T-helper 17 cell (primary cell): ENCODE data around the gene MARVELD1. TPM values are rescaled to one million over a fixed set of nuclear protein-coding genes. Genes with fewer than 3 reads are reported as not detected.
"Not testable (repeated sequence)": the region's sequence is repeated elsewhere in the genome, so short reads cannot be mapped to it uniquely, and the experiment has no call there.

ENCODE experiments used
- ATAC-seq: fragments of 150-1000 bp; cut with Tn5 transposase; 2 replicates; pipeline ENCODE4 v1.10.0; 2021; ENCODE audit warnings: mild to moderate bottlenecking, moderate library complexity
- DNase-seq, 3 donors: peaks; one replicate each; pipeline versions ENCODE4 v3.0.0 to v3.0.0-alpha.2; 2020 to 2021
- H3K9me3 ChIP-seq: one replicate; pipeline ENCODE4 v1.7.0; 2013; ENCODE audit warnings: low read length, mild to moderate bottlenecking; ENCODE audit not compliant: control insufficient read depth, poor library complexity, severe bottlenecking
- H3K27ac Mint-ChIP-seq: one replicate; pipeline ENCODE4 v1.8.0; 2022; ENCODE audit warnings: mild to moderate bottlenecking, moderate library complexity, mixed read lengths
- H3K27me3 Mint-ChIP-seq: one replicate; pipeline ENCODE4 v1.8.0; 2022; ENCODE audit warnings: mixed read lengths
- H3K36me3 Mint-ChIP-seq: one replicate; pipeline ENCODE4 v1.8.0; 2022; ENCODE audit warnings: low read depth, mixed read lengths
- H3K4me1 Mint-ChIP-seq: one replicate; pipeline ENCODE4 v1.8.0; 2022; ENCODE audit warnings: mild to moderate bottlenecking, mixed read lengths
- H3K4me3 Mint-ChIP-seq: one replicate; pipeline ENCODE4 v1.8.0; 2022; ENCODE audit warnings: mild to moderate bottlenecking, moderate library complexity, mixed read lengths
- total RNA-seq, 4 donors: library from RNA in 2 of 4; stranded (reverse) in 2 of 4; gene quantifications; one replicate each; pipeline ENCODE4 v1.2.3 and lab custom pipeline; 2022 to 2026

Gene MARVELD1
- total RNA-seq, 2 donors from 2014 or later: 1.2 to 2.7 TPM

DNA sequence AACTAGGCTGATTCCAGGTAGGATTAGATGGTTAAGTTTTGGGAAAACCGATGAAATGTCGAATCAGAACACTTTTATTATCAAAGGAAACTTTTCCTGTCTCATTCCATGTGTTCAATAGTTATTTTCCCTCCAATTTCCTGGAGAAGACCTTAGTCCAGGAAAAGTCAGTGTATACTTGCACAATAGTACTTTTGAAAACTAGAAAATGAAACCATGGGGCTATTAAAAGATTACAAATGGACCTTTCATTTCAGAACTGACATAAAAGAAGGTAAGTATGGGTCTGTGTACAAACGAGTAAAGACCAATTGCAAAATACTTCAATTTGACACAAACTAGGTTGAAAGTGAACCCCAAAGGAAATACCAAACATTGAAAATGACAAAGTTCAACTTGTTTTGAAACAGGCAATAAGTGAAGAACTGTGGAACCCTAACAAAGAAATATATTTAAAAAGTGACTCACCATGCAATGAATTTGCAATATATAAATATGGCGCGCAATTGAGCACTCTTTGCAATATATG is 28.6 kb upstream of the MARVELD1 start:
- DNase-seq (no peak), ATAC-seq (no peak)
- no peaks in the 10 kb centered on the region for H3K27me3 Mint-ChIP-seq
- no peaks in the 10 kb centered on the region for H3K9me3 ChIP-seq
- no peaks in the 10 kb centered on the region for H3K36me3 Mint-ChIP-seq
- no peak overlapping the region for H3K4me3 Mint-ChIP-seq
- H3K4me1 Mint-ChIP-seq: peaks cover 10% of the 10 kb centered on the region
- no peak overlapping the region for H3K27ac Mint-ChIP-seq

GRCh38 chr10:97685395-97685958 is 28.1 kb upstream of the MARVELD1 start:
- H3K27me3 Mint-ChIP-seq: no peaks in the 10 kb centered on the region
- DNase-seq (no peak), ATAC-seq (no peak)
- H3K36me3 Mint-ChIP-seq: no peaks in the 10 kb centered on the region
- peaks cover 10% of the 10 kb centered on the region for H3K4me1 Mint-ChIP-seq
- H3K4me3 Mint-ChIP-seq: no peak overlapping the region
- H3K27ac Mint-ChIP-seq: no peak overlapping the region
- H3K9me3 ChIP-seq: no peaks in the 10 kb centered on the region

DNA sequence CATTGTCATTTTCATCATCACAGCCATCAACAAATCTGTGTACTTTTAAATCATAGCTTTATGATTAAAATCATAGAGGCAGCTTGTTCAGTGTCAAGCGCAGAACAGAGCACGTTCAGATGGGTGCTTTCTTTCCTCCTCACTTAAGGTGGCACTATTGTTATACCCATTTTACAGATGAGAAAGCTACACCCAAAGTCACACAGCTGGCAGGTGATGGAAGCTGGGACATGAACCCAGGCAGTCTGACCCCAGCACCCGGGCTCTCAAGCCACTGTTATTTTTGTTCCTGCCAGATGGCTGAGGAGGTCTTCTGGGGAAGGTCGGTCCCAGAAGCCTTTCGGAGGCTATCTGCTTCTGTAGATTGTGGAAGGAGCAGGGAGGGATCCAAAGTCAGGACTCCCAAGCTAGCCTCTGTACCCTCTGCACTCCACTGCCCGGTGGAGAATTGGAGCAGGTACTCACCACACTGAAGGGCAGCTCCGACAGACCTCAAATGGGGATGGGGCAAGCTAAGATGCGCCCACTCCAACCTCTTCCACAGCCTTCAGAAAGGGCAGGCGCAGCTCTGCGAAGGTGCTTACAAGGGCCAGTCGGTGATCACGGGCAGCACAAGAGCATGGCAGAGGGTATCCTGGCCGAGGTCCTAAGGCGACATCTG is 27.1 kb upstream of the MARVELD1 start:
- Mint-ChIP-seq H3K27ac (peak overlapping the region; percentile 19), H3K4me1 (peaks cover 10% of the 10 kb centered on the region), H3K36me3 (no peaks in the 10 kb centered on the region), H3K4me3 (peak overlapping the region; percentile 89), H3K27me3 (no peaks in the 10 kb centered on the region)
- no peak for DNase-seq
- no peaks in the 10 kb centered on the region for H3K9me3 ChIP-seq
- peak; percentile 12 for ATAC-seq

GRCh38 chr10:97686962-97687784 is 26.4 kb upstream of the MARVELD1 start, which contains the start of gene AVPI1:
Gene AVPI1 (minus strand): TSS chr10:97687241. CDS start chr10:97679905, 7,336 bp downstream.
- ATAC-seq: peak; percentile 93
- H3K27me3 Mint-ChIP-seq: no peaks in the 10 kb centered on the region
- peak within 1 kb of the TSS; percentile 90 for H3K27ac Mint-ChIP-seq
- peak; percentile 94 to 97 (median 96) for DNase-seq
- H3K4me3 Mint-ChIP-seq: peak within 1 kb of the TSS; percentile 89
- H3K9me3 ChIP-seq: no peaks in the 10 kb centered on the region
- H3K36me3 Mint-ChIP-seq: no peaks in the 10 kb centered on the region
- peaks cover 10% of the 10 kb centered on the region for H3K4me1 Mint-ChIP-seq

GRCh38 chr10:97687785-97688781 is 25.4 kb upstream of the MARVELD1 start:
- peaks cover 10% of the 10 kb centered on the region for H3K4me1 Mint-ChIP-seq
- peak overlapping the region; percentile 89 for H3K4me3 Mint-ChIP-seq
- ATAC-seq: no peak
- no peaks in the 10 kb centered on the region for H3K9me3 ChIP-seq
- H3K27ac Mint-ChIP-seq: peak overlapping the region; percentile 90
- no peaks in the 10 kb centered on the region for H3K27me3 Mint-ChIP-seq
- H3K36me3 Mint-ChIP-seq: no peaks in the 10 kb centered on the region
- DNase-seq: no peak

GRCh38 chr10:97689559-97690020 is 23.9 kb upstream of the MARVELD1 start:
- Mint-ChIP-seq H3K27ac (no peak overlapping the region), H3K4me3 (no peak overlapping the region), H3K36me3 (no peaks in the 10 kb centered on the region), H3K4me1 (peaks cover 10% of the 10 kb centered on the region), H3K27me3 (peaks cover 6% of the 10 kb centered on the region)
- no peaks in the 10 kb centered on the region for H3K9me3 ChIP-seq
- no peak for DNase-seq
- ATAC-seq: no peak

DNA sequence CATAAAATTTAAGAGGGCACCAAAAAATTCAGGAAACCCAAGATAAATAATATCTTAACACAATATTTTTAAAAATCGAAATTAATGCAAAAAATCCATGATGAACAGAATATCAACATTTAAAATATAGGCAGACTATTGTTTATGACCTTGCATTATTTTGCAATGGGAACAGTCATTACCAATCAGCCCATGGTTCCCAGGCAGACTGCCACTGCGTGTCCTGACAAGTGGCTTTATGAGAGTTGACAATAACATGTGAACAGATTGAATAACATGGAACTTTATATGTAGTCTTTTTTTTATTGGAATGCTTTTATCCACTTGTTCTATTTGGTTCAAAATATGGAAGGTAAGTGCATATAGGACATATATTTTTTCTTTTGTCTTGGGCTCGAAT is 23.4 kb upstream of the MARVELD1 start:
- Mint-ChIP-seq H3K27ac (no peak overlapping the region), H3K4me1 (peaks cover 10% of the 10 kb centered on the region), H3K36me3 (no peaks in the 10 kb centered on the region), H3K27me3 (peaks cover 6% of the 10 kb centered on the region), H3K4me3 (no peak overlapping the region)
- no peaks in the 10 kb centered on the region for H3K9me3 ChIP-seq
- ATAC-seq (no peak), DNase-seq (no peak)

DNA sequence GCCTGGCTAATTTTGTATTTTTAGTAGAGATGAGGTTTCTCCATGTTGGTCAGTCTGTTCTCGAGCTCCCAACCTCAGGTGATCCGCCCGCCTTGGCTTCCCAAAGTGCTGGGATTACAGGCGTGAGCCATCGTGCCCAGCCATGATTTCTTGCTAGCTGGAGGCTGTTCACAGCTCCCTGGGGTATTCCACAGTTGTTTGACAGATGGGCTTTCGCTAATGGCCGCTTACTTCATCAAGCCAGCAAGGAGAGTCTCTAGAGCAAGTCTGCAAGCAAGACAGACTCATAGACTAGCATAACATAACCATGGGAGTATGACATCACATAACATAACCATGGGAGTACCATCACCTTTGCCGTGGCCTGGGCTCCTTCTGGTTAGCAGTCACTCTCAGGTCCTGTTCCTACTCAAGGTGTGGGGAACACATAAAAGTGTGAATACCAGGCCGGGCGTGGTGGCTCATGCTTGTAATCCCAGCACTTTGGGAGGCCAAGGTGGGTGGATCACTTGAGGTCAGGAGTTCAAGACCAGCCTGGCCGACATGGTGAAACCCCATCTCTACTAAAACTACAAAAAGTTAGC is 15.4 kb upstream of the MARVELD1 start:
- H3K4me1 Mint-ChIP-seq, H3K27ac Mint-ChIP-seq, H3K36me3 Mint-ChIP-seq, DNase-seq, H3K4me3 Mint-ChIP-seq, ATAC-seq, H3K9me3 ChIP-seq: not testable (repeated sequence)
- peaks cover 11% of the 10 kb centered on the region for H3K27me3 Mint-ChIP-seq

GRCh38 chr10:97701438-97702069 is 12.0 kb upstream of the MARVELD1 start:
- Mint-ChIP-seq H3K4me1 (no peaks in the 10 kb centered on the region), H3K27ac (no peak overlapping the region), H3K27me3 (peaks cover 16% of the 10 kb centered on the region), H3K4me3 (no peak overlapping the region), H3K36me3 (peaks cover 2% of the 10 kb centered on the region)
- ATAC-seq: peak; percentile 99
- DNase-seq: peak in 1 of 3 donors; percentile 28
- H3K9me3 ChIP-seq: no peaks in the 10 kb centered on the region

- Mint-ChIP-seq H3K4me3 (peak overlapping the region; percentile 50), H3K27me3 (peaks cover 22% of the 10 kb centered on the region), H3K4me1 (no peaks in the 10 kb centered on the region), H3K27ac (peak overlapping the region; percentile 32), H3K36me3 (peaks cover 2% of the 10 kb centered on the region)
- H3K9me3 ChIP-seq: no peaks in the 10 kb centered on the region
- ATAC-seq (no peak), DNase-seq (no peak)
Observed at GRCh38 chr10:97703398-97704067, 10.0 kb upstream of the MARVELD1 start.

- ATAC-seq (no peak), DNase-seq (no peak)
- Mint-ChIP-seq H3K27ac (peak overlapping the region; percentile 32), H3K27me3 (peaks cover 30% of the 10 kb centered on the region), H3K4me1 (peaks cover 2% of the 10 kb centered on the region), H3K36me3 (peaks cover 2% of the 10 kb centered on the region), H3K4me3 (no peak overlapping the region)
- H3K9me3 ChIP-seq: no peaks in the 10 kb centered on the region
Observed at GRCh38 chr10:97704341-97704740, 9.2 kb upstream of the MARVELD1 start.
